Adipocyte (in vitro differentiated cells): ENCODE data around the gene BTBD9.
A peak's percentile ranks its signal among the peaks of the same experiment; 100 is the strongest.

Experiments used
- DNase-seq: peaks from one replicate; pipeline ENCODE4 v3.0.0-alpha.2; 2015; ENCODE audit warnings: low read depth
- H3K27me3 ChIP-seq: replicated peaks from 2 replicates; pipeline ENCODE4 v1.7.0; 2013; ENCODE audit warnings: mild to moderate bottlenecking, low read length, moderate library complexity; ENCODE audit not compliant: control insufficient read depth, insufficient read depth
- H3K36me3 ChIP-seq: 2 replicates; pipeline ENCODE4 v1.7.0; 2013; ENCODE audit warnings: low read length, mild to moderate bottlenecking, moderate library complexity; ENCODE audit not compliant: control insufficient read depth, insufficient read depth, severe bottlenecking
- H3K4me1 ChIP-seq: 2 replicates; pipeline ENCODE4 v1.7.0; 2013; ENCODE audit warnings: mild to moderate bottlenecking, low read length, moderate library complexity; ENCODE audit not compliant: control insufficient read depth, insufficient read depth
- H3K4me3 ChIP-seq: 2 replicates; pipeline ENCODE4 v1.7.0; 2013; ENCODE audit warnings: mild to moderate bottlenecking, low read length, moderate library complexity
- H3K9ac ChIP-seq: 2 replicates; pipeline ENCODE4 v1.7.0; 2013; ENCODE audit warnings: mild to moderate bottlenecking, low read length, moderate library complexity
- H3K9me3 ChIP-seq: 2 replicates; pipeline ENCODE4 v1.7.0; 2013; ENCODE audit warnings: mild to moderate bottlenecking, low read length, moderate library complexity; ENCODE audit not compliant: control insufficient read depth

The BTBD9 gene

GRCh38 chr6:38225766-38226165 is 414.0 kb downstream of the BTBD9 start:
- Histone ChIP-seq H3K9ac (no peak overlapping the region), H3K4me3 (no peak overlapping the region), H3K4me1 (no peaks in the 10 kb centered on the region), H3K36me3 (no peaks in the 10 kb centered on the region), H3K9me3 (no peaks in the 10 kb centered on the region), H3K27me3 (no peaks in the 10 kb centered on the region)
- no peak for DNase-seq

GRCh38 chr6:38221251-38221650 is 418.5 kb downstream of the BTBD9 start:
- Histone ChIP-seq H3K36me3 (no peaks in the 10 kb centered on the region), H3K27me3 (no peaks in the 10 kb centered on the region), H3K4me3 (no peak overlapping the region), H3K9ac (no peak overlapping the region), H3K9me3 (no peaks in the 10 kb centered on the region), H3K4me1 (no peaks in the 10 kb centered on the region)
- DNase-seq = no peak

DNA sequence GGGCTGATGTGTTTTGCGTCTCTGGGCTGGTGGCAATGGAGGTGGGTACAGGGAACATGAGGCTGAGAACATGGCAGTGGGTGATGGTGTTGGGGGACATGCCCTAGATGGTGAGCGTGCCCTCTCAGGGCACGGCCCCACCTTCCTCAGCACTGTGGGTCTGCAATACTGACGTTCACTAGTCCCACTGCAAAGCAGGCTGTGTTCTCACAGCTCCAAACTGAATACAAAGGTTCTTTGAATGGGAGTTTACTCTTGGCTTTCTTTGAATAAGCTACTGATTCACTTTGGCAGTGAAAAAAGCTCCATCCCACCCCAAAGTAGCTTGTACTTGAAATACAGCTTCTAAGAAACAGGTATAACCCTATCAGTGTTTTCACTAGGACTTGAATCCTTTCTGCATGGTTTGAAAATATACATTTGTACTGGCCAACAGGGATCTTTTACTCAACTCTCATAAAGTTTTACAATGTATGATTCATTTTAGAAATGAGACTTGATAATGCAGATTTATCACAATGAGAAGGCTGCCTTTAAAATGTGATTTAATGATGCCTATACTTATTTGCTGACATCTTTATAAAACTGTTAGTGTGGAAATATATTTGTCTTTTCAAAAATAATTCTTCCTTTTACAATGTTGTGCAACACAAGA is 419.5 kb downstream of the BTBD9 start:
- H3K4me1 ChIP-seq = peaks cover 1% of the 10 kb centered on the region
- no peaks in the 10 kb centered on the region for H3K27me3 ChIP-seq
- no peak for DNase-seq
- H3K9me3 ChIP-seq = no peaks in the 10 kb centered on the region
- H3K9ac ChIP-seq = no peak overlapping the region
- no peak overlapping the region for H3K4me3 ChIP-seq
- no peaks in the 10 kb centered on the region for H3K36me3 ChIP-seq

DNA sequence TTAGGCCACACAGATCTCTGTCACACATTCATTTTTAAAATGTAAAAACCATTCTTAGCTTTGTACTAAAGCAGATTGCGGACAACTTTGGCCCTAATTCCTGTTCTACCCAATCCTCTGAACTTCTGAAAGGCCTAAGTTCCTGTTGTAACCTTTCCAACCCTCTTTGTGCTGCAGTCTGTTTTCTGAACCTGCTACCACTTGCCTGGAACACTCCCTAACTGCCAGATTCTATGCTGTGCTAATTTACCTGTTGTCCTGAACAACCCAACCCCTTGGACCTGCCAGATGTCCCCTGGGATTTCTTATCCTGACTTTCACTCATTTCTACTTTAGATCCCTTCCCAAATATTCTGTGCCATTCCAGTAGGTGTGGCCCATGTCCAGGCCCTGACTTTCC is 421.5 kb downstream of the BTBD9 start:
- Histone ChIP-seq H3K4me1 (peaks cover 10% of the 10 kb centered on the region), H3K27me3 (no peaks in the 10 kb centered on the region), H3K4me3 (no peak overlapping the region), H3K9me3 (no peaks in the 10 kb centered on the region), H3K9ac (no peak overlapping the region), H3K36me3 (no peaks in the 10 kb centered on the region)
- no peak for DNase-seq

DNA sequence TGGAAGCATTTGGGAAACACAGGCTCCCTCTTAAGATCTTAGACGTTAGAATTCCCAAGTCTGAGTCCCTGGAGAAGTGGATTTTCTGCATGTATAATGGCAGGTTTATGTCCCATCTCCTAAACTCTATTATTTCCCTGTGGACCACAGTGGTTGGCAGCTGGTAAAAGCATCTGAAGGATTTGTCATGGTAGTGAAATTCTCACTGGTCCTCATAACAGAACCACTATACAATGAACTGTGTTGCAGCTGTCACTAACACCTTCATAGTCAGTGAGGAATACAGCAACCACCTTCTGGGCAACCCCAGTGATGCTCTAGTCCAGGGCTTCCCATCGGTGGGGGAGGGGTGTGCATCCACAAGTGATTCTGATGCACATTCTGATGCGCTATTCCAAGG is 423.3 kb downstream of the BTBD9 start:
- no peak for DNase-seq

DNA sequence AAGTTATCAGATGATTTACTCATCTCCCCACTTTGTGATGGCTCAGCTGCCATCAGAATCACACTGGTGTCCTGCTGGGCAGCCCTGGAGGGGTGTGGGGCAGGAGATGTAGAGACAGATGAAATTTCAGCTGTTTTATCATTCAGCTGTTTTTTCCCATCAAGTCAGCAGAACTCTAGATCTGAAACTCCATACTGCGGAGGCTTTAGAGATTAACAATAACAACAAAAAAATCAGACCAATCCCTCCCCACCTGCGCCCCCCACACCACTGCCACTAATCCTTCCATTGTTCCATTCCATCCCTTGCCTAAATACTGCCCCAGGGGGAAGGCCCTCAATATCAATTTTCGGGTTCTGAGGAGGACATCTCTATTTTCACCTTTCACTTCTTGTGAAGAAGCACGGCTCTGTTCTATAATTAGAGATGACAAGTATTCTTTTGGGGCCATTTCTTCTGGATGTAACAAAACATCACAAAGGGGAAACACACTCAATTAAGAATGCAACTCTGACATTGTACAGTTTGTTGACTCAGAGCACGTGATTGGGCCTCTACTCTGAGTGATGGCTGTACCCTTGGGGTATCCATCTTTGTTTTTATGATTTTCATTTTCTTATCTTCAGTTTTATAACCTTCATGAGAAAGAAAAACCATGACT is 423.9 kb downstream of the BTBD9 start:
- Histone ChIP-seq H3K27me3 (no peaks in the 10 kb centered on the region), H3K4me3 (no peak overlapping the region), H3K4me1 (peaks cover 19% of the 10 kb centered on the region), H3K9ac (no peak overlapping the region), H3K9me3 (no peaks in the 10 kb centered on the region), H3K36me3 (no peaks in the 10 kb centered on the region)
- DNase-seq = no peak

More for the DNA sequence above, 423.3 kb downstream of the BTBD9 start:
- Histone ChIP-seq H3K4me1 (peaks cover 19% of the 10 kb centered on the region), H3K4me3 (no peak overlapping the region), H3K9me3 (no peaks in the 10 kb centered on the region), H3K36me3 (no peaks in the 10 kb centered on the region), H3K27me3 (no peaks in the 10 kb centered on the region), H3K9ac (no peak overlapping the region)

- H3K36me3 ChIP-seq = no peaks in the 10 kb centered on the region
These were observed 424.5 kb downstream of the BTBD9 start for GRCh38 chr6:38215225-38215624.

DNA sequence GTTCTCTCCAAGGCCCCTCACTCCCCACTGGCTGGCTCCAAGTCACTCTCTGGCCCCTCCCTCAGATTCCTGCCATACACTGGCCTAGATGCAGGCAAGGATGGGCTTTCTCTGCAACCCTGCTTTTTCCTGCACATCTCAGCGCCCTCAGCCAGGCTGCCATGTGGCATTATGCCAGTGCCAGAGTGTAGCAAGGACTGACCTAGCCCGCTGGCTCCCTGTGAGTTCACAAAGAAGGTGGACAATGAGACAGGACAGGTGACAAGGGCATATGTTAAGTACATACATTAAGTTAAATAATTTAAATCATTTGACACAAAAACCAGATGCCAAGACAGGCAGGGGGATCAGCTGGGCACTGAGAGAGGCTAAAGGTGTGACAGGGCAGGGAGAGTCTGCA is 425.6 kb downstream of the BTBD9 start:
- H3K9ac ChIP-seq = no peak overlapping the region
- no peak overlapping the region for H3K4me3 ChIP-seq
- H3K27me3 ChIP-seq = no peaks in the 10 kb centered on the region
- DNase-seq = no peak
- peaks cover 19% of the 10 kb centered on the region for H3K4me1 ChIP-seq
- H3K9me3 ChIP-seq = no peaks in the 10 kb centered on the region
- H3K36me3 ChIP-seq = no peaks in the 10 kb centered on the region

More at GRCh38 chr6:38215225-38215624, 424.5 kb downstream of the BTBD9 start:
- H3K9ac ChIP-seq = no peak overlapping the region
- H3K9me3 ChIP-seq = no peaks in the 10 kb centered on the region
- no peaks in the 10 kb centered on the region for H3K27me3 ChIP-seq
- peaks cover 19% of the 10 kb centered on the region for H3K4me1 ChIP-seq
- H3K4me3 ChIP-seq = no peak overlapping the region
- DNase-seq = no peak

- DNase-seq = peak; percentile 53
- H3K9me3 ChIP-seq = no peaks in the 10 kb centered on the region
- peaks cover 19% of the 10 kb centered on the region for H3K4me1 ChIP-seq
- no peak overlapping the region for H3K4me3 ChIP-seq
- no peaks in the 10 kb centered on the region for H3K36me3 ChIP-seq
- no peak overlapping the region for H3K9ac ChIP-seq
- no peaks in the 10 kb centered on the region for H3K27me3 ChIP-seq
These were observed 426.5 kb downstream of the BTBD9 start for GRCh38 chr6:38213251-38213658.

DNA sequence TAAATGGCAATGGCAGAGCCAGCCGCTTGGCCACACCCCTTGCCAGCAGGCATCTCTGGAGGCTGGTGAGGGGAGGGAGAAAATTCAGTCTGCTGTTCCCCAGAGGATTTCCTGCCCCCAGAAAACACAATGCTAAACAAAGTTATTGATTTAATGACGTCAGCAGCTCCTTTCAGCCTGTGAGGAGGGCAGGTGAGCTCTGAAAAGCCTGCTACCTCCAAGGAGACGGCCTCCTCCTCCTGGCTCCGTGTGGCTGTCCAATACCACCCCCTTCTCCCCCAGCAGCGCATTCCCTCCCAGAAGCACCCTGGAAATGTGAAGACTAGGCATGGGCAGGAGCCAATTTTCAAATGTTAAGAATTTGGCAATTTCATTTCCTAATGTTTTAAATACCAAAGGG is 427.1 kb downstream of the BTBD9 start:
- peak; percentile 61 for DNase-seq
- Histone ChIP-seq H3K9me3 (no peaks in the 10 kb centered on the region), H3K27me3 (no peaks in the 10 kb centered on the region)

DNA sequence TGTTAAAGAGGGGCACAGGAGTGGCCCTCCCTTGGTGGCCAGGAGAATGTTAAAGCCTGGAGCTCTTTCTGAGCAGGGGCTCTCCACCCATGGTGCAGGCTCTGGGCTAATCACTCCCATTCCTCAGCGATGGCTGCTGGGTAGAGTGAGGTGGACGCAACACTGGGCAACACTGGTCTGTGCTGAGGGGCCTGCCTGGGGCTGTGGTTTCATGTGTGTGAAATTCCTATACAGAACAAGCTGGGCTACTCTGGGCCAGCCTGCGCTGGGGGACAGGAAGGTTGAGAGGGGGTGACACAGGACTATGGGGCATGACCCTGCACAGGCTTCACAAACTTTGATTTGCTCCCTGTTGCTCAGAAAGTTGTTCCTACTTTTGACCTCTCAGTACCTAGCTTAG is 427.6 kb downstream of the BTBD9 start:
- Histone ChIP-seq H3K9ac (no peak overlapping the region), H3K27me3 (no peaks in the 10 kb centered on the region), H3K4me3 (no peak overlapping the region), H3K9me3 (no peaks in the 10 kb centered on the region), H3K4me1 (peaks cover 19% of the 10 kb centered on the region), H3K36me3 (no peaks in the 10 kb centered on the region)
- no peak for DNase-seq

More for the DNA sequence above, 427.1 kb downstream of the BTBD9 start:
- Histone ChIP-seq H3K4me3 (no peak overlapping the region), H3K36me3 (no peaks in the 10 kb centered on the region), H3K9ac (no peak overlapping the region), H3K4me1 (peaks cover 19% of the 10 kb centered on the region)
